Lower leg skin (tissue), 4 donors: ENCODE data around the gene PSMA2. TPM values are rescaled to one million over a fixed set of nuclear protein-coding genes. Genes with fewer than 3 reads are reported as not detected.

Experiments used
- DNase-seq, 2 donors: peaks; one replicate each; pipeline ENCODE4 v3.0.0-alpha.2; 2019; ENCODE audit warnings: low spot score in 2 of 2
- H3K4me3 ChIP-seq: fragments of 200-600 bp; sonication (generic); 2 replicates; pipeline ENCODE4 v1.5.1; 2017; ENCODE audit warnings: mild to moderate bottlenecking, low read depth; ENCODE audit not compliant: poor library complexity, severe bottlenecking
- CTCF ChIP-seq, 3 donors: fragments of 450-650 bp; IDR thresholded peaks; one replicate each; pipeline ENCODE4 v1.5.1; 2016; ENCODE audit warnings: antibody characterized with exemption in 3 of 3, mild to moderate bottlenecking in 3 of 3, moderate library complexity in 2 of 3
- POLR2A ChIP-seq, 2 donors: fragments of 450-650 bp; IDR thresholded peaks; one replicate each; pipeline ENCODE4 v1.6.1; 2016 to 2017; ENCODE audit warnings: antibody characterized with exemption in 2 of 2, mild to moderate bottlenecking in 1 of 2, moderate library complexity in 1 of 2
- WGBS, 2 donors: methylation state at CpG; one replicate each; pipeline ENCODE4 v1.1.5; 2018; 5-methylcytosine and 5-hydroxymethylcytosine counted together
- intact Hi-C: fragments of 100-400 bp; cut with DNase I; formaldehyde crosslinking; loops from one replicate; pipeline ENCODE4 v1.15.0; 2023; ENCODE audit warnings: low total_unique reads
- total RNA-seq, 4 donors: library from RNA; depleted of rRNA; stranded (reverse); fragments of >200 nt; gene quantifications; one replicate each; pipeline ENCODE4 v1.1.0, GENCODE V29; 2016

Gene PSMA2
- total RNA-seq, 4 donors from 2014 or later, result 28.5 to 59.8 (median 44.3) TPM

- DNase-seq, result no peak
- no peak overlapping the region for H3K4me3 ChIP-seq
- TF ChIP-seq CTCF (IDR thresholded peaks at IDR 0.05), result no peak
- intact Hi-C loops, result no loop called here
These were observed 24.7 kb downstream of the PSMA2 start for GRCh38 chr7:42907316-42907715.

- DNase-seq, result no peak
- H3K4me3 ChIP-seq, result no peak overlapping the region
- intact Hi-C loops, result no loop called here
- no peak for TF ChIP-seq CTCF (IDR thresholded peaks at IDR 0.05)
- no peak for TF ChIP-seq POLR2A (IDR thresholded peaks at IDR 0.05)
- WGBS, 2 donors, result 95 to 100% methylated on average over 1 of the region's 1 CpG
These were observed 25.8 kb downstream of the PSMA2 start for GRCh38 chr7:42906181-42906580.

GRCh38 chr7:42902331-42902730 is 29.6 kb downstream of the PSMA2 start:
- TF ChIP-seq POLR2A (IDR thresholded peaks at IDR 0.05) (no peak), CTCF (IDR thresholded peaks at IDR 0.05) (no peak)

GRCh38 chr7:42900842-42901241 is 31.1 kb downstream of the PSMA2 start:
- DNase-seq, result no peak
- H3K4me3 ChIP-seq, result no peak overlapping the region
- intact Hi-C loops, result no loop called here
- TF ChIP-seq POLR2A (IDR thresholded peaks at IDR 0.05) (no peak), CTCF (IDR thresholded peaks at IDR 0.05) (no peak)

More at GRCh38 chr7:42902331-42902730, 29.6 kb downstream of the PSMA2 start:
- no peak for DNase-seq
- 54 to 68% methylated on average over 3 of the region's 3 CpGs for WGBS, 2 donors
- no peak overlapping the region for H3K4me3 ChIP-seq
- intact Hi-C loops, result no loop called here

GRCh38 chr7:42893346-42894240 is 38.4 kb downstream of the PSMA2 start:
- no peak for DNase-seq
- TF ChIP-seq POLR2A (IDR thresholded peaks at IDR 0.05), result no peak
- TF ChIP-seq CTCF (IDR thresholded peaks at IDR 0.05), result no peak
- intact Hi-C loops, result no loop called here
- WGBS, 2 donors, result 85% methylated on average over 9 of the region's 9 CpGs
- no peak overlapping the region for H3K4me3 ChIP-seq
